Mesendoderm (in vitro differentiated cells): ENCODE data around the gene FOXP1.

Source experiments
- DNase-seq: peaks from one replicate; pipeline ENCODE4 v3.0.0; 2013
- H2AK5ac ChIP-seq: 2 replicates; pipeline ENCODE4 v1.6.1; 2013; ENCODE audit warnings: low read length, inconsistent platforms
- H2BK120ac ChIP-seq: 2 replicates; pipeline ENCODE4 v1.6.1; 2013; ENCODE audit warnings: low read depth, mild to moderate bottlenecking, low read length, moderate library complexity, mixed read lengths
- H2BK15ac ChIP-seq: replicated peaks from 2 replicates; pipeline ENCODE4 v1.6.1; 2013; ENCODE audit warnings: low read depth, mild to moderate bottlenecking, moderate library complexity
- H2BK5ac ChIP-seq: 2 replicates; pipeline ENCODE4 v1.6.1; 2013; ENCODE audit warnings: low read length, inconsistent platforms
- H3K18ac ChIP-seq: 2 replicates; pipeline ENCODE4 v1.6.1; 2013; ENCODE audit warnings: mild to moderate bottlenecking, low read length, mixed read lengths
- H3K23ac ChIP-seq: one replicate; pipeline ENCODE4 v1.6.1; 2013; ENCODE audit warnings: low read length
- H3K27ac ChIP-seq: 2 replicates; pipeline ENCODE4 v1.5.1; 2013; ENCODE audit warnings: low read depth, mild to moderate bottlenecking, inconsistent platforms, low read length, moderate library complexity
- H3K27me3 ChIP-seq: 2 replicates; pipeline ENCODE4 v1.6.1; 2013; ENCODE audit warnings: low read length, control low read depth, mild to moderate bottlenecking, inconsistent platforms; ENCODE audit not compliant: insufficient read depth, poor library complexity
- H3K36me3 ChIP-seq: 2 replicates; pipeline ENCODE4 v1.6.1; 2013; ENCODE audit warnings: low read length, inconsistent platforms; ENCODE audit not compliant: control insufficient read depth, insufficient read depth
- H3K4ac ChIP-seq: one replicate; pipeline ENCODE4 v1.6.1; 2013; ENCODE audit warnings: low read depth, mild to moderate bottlenecking, low read length, moderate library complexity
- H3K4me1 ChIP-seq: 2 replicates; pipeline ENCODE4 v1.6.1; 2013; ENCODE audit warnings: low read depth, low read length, inconsistent platforms; ENCODE audit not compliant: control insufficient read depth
- H3K4me2 ChIP-seq: 2 replicates; pipeline ENCODE4 v1.6.1; 2013; ENCODE audit warnings: low read length
- H3K4me3 ChIP-seq: 2 replicates; pipeline ENCODE4 v1.5.1; 2013; ENCODE audit warnings: mild to moderate bottlenecking, low read length
- H3K56ac ChIP-seq: one replicate; pipeline ENCODE4 v1.6.1; 2013; ENCODE audit warnings: low read length
- H3K79me1 ChIP-seq: 2 replicates; pipeline ENCODE4 v1.6.1; 2013; ENCODE audit warnings: low read length, inconsistent platforms
- H3K79me2 ChIP-seq: 2 replicates; pipeline ENCODE4 v1.6.1; 2013; ENCODE audit warnings: mild to moderate bottlenecking, low read length; ENCODE audit not compliant: control insufficient read depth, insufficient read depth
- H3K9ac ChIP-seq: 2 replicates; pipeline ENCODE4 v1.6.1; 2013; ENCODE audit warnings: low read length, inconsistent platforms
- H4K5ac ChIP-seq: one replicate; pipeline ENCODE4 v1.6.1; 2013; ENCODE audit warnings: low read length
- H4K8ac ChIP-seq: one replicate; pipeline ENCODE4 v1.6.1; 2013; ENCODE audit warnings: low read depth, mild to moderate bottlenecking, control low read depth, low read length, moderate library complexity
- WGBS: extraction: QIAGEN DNeasy Blood & Tissue Kit; methylation state at CpG from one replicate; pipeline ENCODE4 v1.1.7; 2013; ENCODE audit warnings: low lambda C conversion rate, missing lambda C conversion rate; ENCODE audit not compliant: insufficient coverage; ENCODE audit errors: extremely low coverage; 5-methylcytosine and 5-hydroxymethylcytosine counted together

Gene FOXP1

DNA sequence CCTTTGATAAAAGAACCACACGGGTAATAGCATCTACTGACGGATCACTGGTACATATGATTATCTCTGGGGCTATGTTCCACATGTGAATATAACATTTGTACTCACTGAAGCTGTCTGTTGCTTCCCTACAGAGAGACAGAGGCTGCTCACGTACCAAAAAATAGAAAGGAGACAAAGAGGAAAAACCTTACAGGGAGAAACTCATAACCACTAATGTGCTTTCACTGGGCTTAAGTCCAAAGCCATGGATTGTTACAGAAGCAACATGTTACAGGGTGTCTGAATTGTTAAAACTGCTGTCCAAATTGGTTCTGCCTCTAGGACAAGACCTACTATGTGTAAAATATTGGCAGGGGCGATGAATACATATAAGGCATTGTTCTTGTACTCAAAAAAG, 311.9 kb downstream of the FOXP1 start:
- no peak for DNase-seq
- no peaks in the 10 kb centered on the region for H3K27me3 ChIP-seq
- H3K4me1 ChIP-seq = no peaks in the 10 kb centered on the region
- no peak overlapping the region for H3K18ac ChIP-seq
- no peak overlapping the region for H4K8ac ChIP-seq
- no peak overlapping the region for H3K27ac ChIP-seq
- H3K4me3 ChIP-seq = no peak overlapping the region
- no peak overlapping the region for H2BK5ac ChIP-seq
- H2AK5ac ChIP-seq = no peak overlapping the region
- H3K79me2 ChIP-seq = no peaks in the 10 kb centered on the region
- H3K56ac ChIP-seq = no peak overlapping the region
- WGBS = no CpG with 5 or more reads among the region's 4 CpGs
- no peak overlapping the region for H2BK120ac ChIP-seq
- no peak overlapping the region for H2BK15ac ChIP-seq
- H3K4me2 ChIP-seq = no peak overlapping the region
- no peak overlapping the region for H3K9ac ChIP-seq
- no peak overlapping the region for H3K23ac ChIP-seq
- no peak overlapping the region for H4K5ac ChIP-seq
- no peaks in the 10 kb centered on the region for H3K79me1 ChIP-seq
- no peaks in the 10 kb centered on the region for H3K36me3 ChIP-seq
- H3K4ac ChIP-seq = no peak overlapping the region

DNA sequence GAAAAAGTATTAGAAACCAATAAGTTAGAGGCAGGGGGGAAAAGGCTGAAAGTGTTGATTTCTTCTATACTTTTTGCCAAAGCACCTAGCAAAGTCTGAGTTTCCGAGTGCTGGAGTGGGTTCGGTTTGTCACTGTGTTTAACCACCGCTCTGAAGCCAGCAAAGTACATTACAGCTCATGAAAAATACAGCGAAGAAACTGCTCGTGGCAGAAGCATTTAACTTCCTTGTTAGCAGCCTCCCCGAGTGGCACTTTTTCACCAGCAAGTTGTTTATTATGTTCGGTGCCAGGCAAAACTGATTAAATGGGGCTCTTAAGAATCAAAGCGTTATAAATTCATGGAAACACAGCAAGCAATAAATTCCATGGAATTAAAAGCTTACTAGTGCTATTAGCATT, 313.6 kb downstream of the FOXP1 start:
- Histone ChIP-seq H3K4ac (no peak overlapping the region), H3K79me1 (no peaks in the 10 kb centered on the region), H3K36me3 (no peaks in the 10 kb centered on the region), H2AK5ac (no peak overlapping the region), H3K27me3 (no peaks in the 10 kb centered on the region), H4K8ac (no peak overlapping the region), H3K18ac (no peak overlapping the region), H3K27ac (no peak overlapping the region), H3K4me1 (no peaks in the 10 kb centered on the region), H4K5ac (no peak overlapping the region), H3K4me3 (no peak overlapping the region), H3K23ac (no peak overlapping the region), H3K4me2 (no peak overlapping the region), H2BK5ac (no peak overlapping the region), H2BK120ac (no peak overlapping the region), H3K79me2 (no peaks in the 10 kb centered on the region), H2BK15ac (no peak overlapping the region), H3K9ac (no peak overlapping the region), H3K56ac (no peak overlapping the region)
- WGBS = no CpG with 5 or more reads among the region's 8 CpGs
- no peak for DNase-seq

DNA sequence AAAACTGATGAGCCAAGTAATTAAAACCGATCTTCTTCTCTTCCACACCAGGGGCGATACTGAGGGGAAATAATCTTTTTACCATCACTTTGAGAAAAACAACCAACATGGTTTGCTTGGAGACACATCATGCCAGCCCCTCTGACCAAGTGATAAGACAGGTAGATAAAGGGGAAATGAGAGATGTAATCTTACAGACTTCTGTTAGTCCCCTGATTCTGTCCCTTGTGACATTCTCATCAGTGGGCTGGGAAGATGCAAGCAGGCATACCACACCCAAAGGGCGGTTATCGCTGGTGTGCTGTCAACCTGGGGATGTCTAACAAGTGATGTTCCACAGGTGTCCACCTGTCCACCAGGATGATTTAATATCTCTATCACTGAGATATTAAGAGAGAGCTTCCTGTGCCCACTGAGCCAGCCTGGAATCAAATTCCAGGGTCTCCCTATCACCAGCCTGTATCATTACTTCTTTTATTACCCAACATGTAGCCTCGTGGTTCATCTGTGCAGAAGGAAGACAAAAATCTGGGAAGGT, 315.0 kb downstream of the FOXP1 start:
- DNase-seq = no peak
- Histone ChIP-seq H2AK5ac (no peak overlapping the region), H3K4me3 (no peak overlapping the region), H3K27me3 (no peaks in the 10 kb centered on the region), H2BK15ac (no peak overlapping the region), H4K8ac (no peak overlapping the region), H3K18ac (no peak overlapping the region), H2BK5ac (no peak overlapping the region), H3K9ac (no peak overlapping the region), H3K56ac (no peak overlapping the region), H3K36me3 (no peaks in the 10 kb centered on the region), H4K5ac (no peak overlapping the region), H3K4me2 (no peak overlapping the region), H2BK120ac (no peak overlapping the region), H3K4ac (no peak overlapping the region), H3K27ac (no peak overlapping the region), H3K79me2 (no peaks in the 10 kb centered on the region), H3K79me1 (no peaks in the 10 kb centered on the region), H3K23ac (no peak overlapping the region), H3K4me1 (no peaks in the 10 kb centered on the region)
- WGBS = no CpG with 5 or more reads among the region's 5 CpGs

- H2BK5ac ChIP-seq = no peak overlapping the region
- H3K27me3 ChIP-seq = no peaks in the 10 kb centered on the region
- no peak overlapping the region for H3K4me2 ChIP-seq
- no peaks in the 10 kb centered on the region for H3K4me1 ChIP-seq
- no peak overlapping the region for H3K23ac ChIP-seq
- H3K4me3 ChIP-seq = no peak overlapping the region
- H3K56ac ChIP-seq = no peak overlapping the region
- no peak overlapping the region for H2AK5ac ChIP-seq
- no peak overlapping the region for H2BK15ac ChIP-seq
- no peak overlapping the region for H2BK120ac ChIP-seq
- H3K36me3 ChIP-seq = no peaks in the 10 kb centered on the region
- no peak overlapping the region for H4K8ac ChIP-seq
- H3K79me1 ChIP-seq = no peaks in the 10 kb centered on the region
- no peak overlapping the region for H3K27ac ChIP-seq
- H3K79me2 ChIP-seq = no peaks in the 10 kb centered on the region
- no peak overlapping the region for H4K5ac ChIP-seq
- no peak overlapping the region for H3K9ac ChIP-seq
- WGBS = no CpG with 5 or more reads among the region's 1 CpG
- H3K18ac ChIP-seq = no peak overlapping the region
- H3K4ac ChIP-seq = no peak overlapping the region
- no peak for DNase-seq
Observed at GRCh38 chr3:71266875-71267274, 316.7 kb downstream of the FOXP1 start.

DNA sequence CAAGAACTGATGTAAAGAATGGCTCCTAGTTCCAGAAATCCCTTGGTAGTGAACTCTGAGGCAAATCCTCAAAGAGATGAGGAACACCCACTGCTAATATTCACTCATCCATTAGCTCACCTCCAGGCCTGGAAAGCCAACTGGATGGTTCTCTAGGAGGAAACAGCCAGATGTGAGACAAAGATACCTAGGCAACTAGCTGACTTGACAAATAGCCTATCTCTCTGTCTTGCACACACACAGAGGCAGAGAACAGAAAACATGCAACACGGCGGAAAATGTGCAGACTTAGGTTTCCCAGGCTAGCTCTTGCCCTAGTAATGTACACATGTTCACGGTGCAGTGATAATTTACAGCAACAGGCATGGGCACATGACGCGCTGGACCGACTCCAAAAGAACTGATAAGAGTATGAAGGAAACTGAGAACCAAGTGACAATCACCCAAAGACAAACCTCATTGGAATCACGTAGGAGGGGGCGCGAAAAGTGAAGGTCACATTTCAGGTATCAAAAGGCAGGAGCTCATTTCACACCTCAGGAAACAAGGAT, 318.1 kb downstream of the FOXP1 start:
- Histone ChIP-seq H2AK5ac (no peak overlapping the region), H2BK15ac (no peak overlapping the region), H3K79me1 (no peaks in the 10 kb centered on the region), H3K4me2 (no peak overlapping the region), H3K79me2 (no peaks in the 10 kb centered on the region), H2BK120ac (no peak overlapping the region), H3K23ac (no peak overlapping the region), H3K18ac (no peak overlapping the region), H4K5ac (no peak overlapping the region), H3K27me3 (no peaks in the 10 kb centered on the region), H3K4me3 (no peak overlapping the region), H2BK5ac (no peak overlapping the region), H3K56ac (no peak overlapping the region), H3K4me1 (no peaks in the 10 kb centered on the region), H3K27ac (no peak overlapping the region), H3K4ac (no peak overlapping the region), H4K8ac (no peak overlapping the region), H3K9ac (no peak overlapping the region), H3K36me3 (no peaks in the 10 kb centered on the region)
- DNase-seq = no peak
- WGBS = no CpG with 5 or more reads among the region's 9 CpGs

GRCh38 chr3:71264840-71265239, 318.7 kb downstream of the FOXP1 start:
- WGBS = no CpG with 5 or more reads among the region's 2 CpGs
- H2BK5ac ChIP-seq = no peak overlapping the region
- H3K23ac ChIP-seq = no peak overlapping the region
- H3K79me2 ChIP-seq = no peaks in the 10 kb centered on the region
- no peak overlapping the region for H2AK5ac ChIP-seq
- H3K36me3 ChIP-seq = no peaks in the 10 kb centered on the region
- H3K4me2 ChIP-seq = no peak overlapping the region
- H2BK15ac ChIP-seq = no peak overlapping the region
- no peak overlapping the region for H2BK120ac ChIP-seq
- no peaks in the 10 kb centered on the region for H3K27me3 ChIP-seq
- H3K56ac ChIP-seq = no peak overlapping the region
- H3K18ac ChIP-seq = no peak overlapping the region
- no peak overlapping the region for H4K8ac ChIP-seq
- DNase-seq = no peak
- no peak overlapping the region for H3K4me3 ChIP-seq
- H3K4me1 ChIP-seq = no peaks in the 10 kb centered on the region
- H3K27ac ChIP-seq = no peak overlapping the region
- no peak overlapping the region for H3K9ac ChIP-seq
- no peaks in the 10 kb centered on the region for H3K79me1 ChIP-seq
- H4K5ac ChIP-seq = no peak overlapping the region
- no peak overlapping the region for H3K4ac ChIP-seq
